ENCODE results near the gene CABLES1. TPM values are rescaled to one million over a fixed set of nuclear protein-coding genes. Genes with fewer than 3 reads are reported as not detected.
"Not testable (repeated sequence)": the region's sequence is repeated elsewhere in the genome, so short reads cannot be mapped to it uniquely, and the experiment has no call there.

CABLES1 gene
- total RNA-seq, 1 donor from 2014 or later = 2.8 TPM

DNA sequence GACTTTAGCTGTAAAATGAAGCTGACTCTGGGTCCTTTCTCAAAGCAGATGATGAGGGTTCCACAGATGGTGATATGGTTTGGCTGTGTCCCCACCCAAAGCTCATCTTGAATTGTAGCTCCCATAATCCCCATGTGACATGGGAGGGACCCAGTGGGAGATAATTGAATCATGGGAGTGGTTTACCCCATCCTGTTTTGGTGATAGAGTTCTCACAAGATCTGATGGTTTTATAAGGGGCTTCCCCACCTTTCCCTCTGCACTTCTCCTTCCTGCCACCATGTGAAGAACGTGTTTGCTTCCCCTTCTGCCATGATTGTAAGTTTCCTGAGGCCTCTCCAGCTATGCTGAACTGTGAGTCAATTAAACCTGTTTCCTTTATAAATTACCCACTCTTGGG is 133.8 kb downstream of the CABLES1 start:
- DNase-seq = not testable (repeated sequence)

DNA sequence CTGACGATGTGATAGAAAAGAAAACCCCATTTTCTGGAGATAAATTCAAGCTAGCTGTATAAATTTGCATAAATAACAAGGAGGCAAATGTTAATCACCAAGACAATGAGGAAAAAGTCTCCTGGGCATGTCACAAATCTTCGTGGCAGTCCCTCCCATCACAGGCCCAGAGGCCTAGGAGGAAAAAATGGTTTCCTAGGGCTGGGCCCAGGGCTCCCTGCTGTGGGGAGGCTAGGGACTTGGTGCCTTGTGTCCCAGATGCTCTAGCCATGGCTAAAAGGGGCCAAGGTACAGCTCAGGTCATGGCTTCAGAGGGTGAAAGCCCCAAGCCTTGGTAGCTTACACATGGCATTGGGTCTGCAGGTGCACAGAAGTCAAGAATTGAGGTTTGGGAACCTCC is 134.6 kb downstream of the CABLES1 start:
- no peak for DNase-seq

DNA sequence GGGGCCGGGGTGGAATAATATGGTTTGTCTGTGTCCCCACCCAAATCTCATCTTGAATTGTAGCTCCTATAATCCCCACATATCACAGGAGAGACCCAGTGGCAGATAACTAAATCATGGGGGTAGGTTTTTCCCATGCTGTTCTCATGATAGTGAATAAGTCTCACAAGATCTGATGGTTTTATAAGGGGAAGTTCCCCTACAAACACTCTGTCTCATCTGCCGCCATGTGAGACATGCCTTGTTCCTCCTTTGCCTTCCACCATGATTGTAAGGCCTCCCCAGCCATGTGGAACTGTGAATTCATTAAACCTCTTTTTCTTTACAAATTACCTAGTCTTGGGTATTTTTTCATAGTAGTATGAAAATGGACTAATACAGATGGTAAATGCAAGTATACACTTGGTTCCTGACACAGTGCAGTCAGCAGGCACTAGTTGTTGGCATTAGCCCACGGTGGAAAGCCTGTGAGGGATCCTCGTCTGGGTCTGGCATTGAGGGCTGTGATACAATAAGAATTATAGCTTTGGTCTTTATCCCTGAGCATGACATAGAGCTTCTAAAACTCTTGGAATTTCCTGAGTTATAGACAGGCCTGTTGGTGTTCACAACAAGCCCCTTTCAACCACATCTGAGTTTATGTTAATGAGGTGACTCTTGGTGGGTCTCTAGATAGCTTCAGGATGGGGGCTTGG is 135.8 kb downstream of the CABLES1 start:
- DNase-seq = no peak

DNA sequence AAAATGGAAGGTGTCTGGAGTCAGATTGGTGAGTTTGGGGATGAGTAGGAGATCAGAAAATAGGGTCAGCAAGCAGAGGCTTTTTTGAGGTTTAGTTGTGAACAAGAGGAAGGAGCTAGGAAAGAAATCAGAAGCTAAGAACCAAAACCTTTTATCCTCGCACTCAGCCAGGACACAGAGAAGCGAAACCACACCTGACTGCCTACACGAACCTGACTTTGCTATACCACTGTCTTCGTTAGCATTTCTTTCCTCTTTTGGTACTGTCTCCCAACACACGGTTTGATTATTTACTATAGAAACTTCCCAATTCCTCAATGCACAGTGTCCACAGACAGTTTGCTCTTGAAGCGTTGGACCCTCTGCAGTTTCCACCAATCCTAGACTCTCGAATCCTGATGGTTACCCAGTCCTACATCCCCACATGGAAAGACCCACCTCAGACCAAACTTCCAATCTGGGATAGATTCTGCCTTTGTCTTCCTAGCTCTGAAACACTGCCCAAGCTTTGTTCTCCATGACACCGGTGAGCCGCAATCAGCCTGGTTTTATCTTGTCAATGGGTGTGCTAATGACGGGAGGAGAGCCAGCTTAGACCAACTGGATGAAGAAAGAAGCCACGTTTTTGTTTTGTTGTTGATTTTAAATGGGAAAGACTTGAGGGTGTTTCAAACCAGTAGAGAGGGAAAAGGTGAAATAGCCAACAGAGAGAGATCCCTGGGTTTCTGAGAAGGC is 137.4 kb downstream of the CABLES1 start:
- DNase-seq = no peak

DNA sequence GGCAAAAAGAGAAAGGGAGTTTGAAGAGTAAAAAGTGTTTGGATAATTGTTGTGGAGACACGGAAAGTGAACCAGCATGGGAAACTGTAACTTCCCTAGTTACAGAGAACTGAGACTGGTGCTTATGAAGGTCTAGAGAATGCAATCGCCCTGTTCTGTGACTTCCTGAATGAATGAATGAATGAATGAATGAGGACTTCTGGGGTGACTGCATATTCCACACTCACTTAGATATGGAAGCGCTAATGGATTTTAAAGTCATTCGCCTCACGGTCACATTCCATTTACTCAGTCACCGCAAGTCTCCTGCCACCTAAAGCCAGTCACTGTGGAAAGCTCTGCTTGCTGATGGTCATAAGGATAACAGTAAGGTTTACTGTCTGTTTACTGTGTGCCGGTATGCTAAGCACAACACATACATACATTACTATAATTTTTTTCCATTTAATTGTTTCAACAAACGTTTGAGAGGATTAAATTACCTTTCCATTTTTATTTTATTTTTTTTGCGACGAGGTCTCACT is 138.2 kb downstream of the CABLES1 start:
- DNase-seq = no peak

DNA sequence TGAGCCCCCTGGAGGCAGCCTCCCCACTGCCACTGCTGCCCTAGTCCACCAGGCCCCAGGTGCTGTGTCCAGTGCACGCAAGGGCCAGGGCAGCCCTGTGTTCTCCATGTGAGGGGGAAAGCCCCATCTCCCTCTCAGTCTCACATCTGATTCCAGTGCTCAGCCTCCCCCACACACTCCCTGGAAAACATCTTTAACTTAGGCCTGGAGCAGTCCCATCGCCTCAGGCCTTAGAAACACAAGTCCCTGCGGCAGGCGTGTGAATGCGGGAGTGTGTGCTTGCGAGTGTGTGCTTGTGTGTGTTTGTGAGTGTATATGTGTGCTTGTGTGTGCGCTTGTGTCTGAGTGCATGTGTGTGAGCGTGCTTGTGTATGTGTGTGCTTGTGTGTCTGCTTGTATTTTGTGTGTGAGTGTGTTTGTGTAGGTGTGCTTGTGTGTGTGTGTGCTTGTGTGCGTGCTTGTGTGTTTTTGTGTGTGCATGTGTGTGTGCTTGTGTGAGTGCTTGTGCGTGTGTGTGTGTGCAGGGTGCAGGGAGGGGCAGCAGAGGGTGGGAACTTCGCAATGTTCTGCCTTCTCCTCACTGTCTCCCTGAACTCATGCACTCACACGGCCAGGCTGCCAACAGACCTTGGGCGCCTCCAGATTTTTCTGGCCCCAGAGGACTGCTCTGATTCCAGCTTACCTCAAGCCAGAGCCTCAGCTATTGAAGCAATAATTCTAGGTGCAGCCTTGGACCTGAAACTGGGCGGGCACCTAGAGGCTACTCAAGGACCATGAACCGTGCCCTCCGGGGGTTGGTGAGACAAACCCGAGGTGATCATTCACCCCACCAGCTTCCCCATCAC is 139.6 kb downstream of the CABLES1 start:
- no peak for DNase-seq

- peak; percentile 83 for DNase-seq
These were observed 141.2 kb downstream of the CABLES1 start for GRCh38 chr18:23276451-23276850.

DNA sequence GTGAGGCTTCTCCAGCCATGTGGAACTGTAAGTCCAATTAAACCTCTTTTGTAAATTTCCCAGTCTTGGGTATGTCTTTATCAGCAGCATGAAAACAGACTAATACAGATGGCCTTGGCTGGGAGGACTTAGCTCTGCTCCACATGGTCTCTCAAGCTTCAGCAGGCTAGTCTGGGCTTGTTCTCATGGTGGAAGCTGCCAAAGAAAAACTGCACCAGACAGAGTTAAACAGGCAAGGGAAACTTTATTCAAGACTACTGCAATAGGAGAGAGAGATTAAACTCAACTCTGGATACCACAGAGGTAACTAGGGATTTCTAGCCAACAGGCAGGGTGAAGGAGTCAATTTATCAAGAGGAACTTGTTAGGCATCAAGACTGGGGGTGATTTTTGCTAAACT is 142.1 kb downstream of the CABLES1 start:
- no peak for DNase-seq

GRCh38 chr18:23279931-23280330 is 144.6 kb downstream of the CABLES1 start:
- no peak for DNase-seq

- no peak for DNase-seq
These were observed 145.6 kb downstream of the CABLES1 start for GRCh38 chr18:23280844-23281243.

DNA sequence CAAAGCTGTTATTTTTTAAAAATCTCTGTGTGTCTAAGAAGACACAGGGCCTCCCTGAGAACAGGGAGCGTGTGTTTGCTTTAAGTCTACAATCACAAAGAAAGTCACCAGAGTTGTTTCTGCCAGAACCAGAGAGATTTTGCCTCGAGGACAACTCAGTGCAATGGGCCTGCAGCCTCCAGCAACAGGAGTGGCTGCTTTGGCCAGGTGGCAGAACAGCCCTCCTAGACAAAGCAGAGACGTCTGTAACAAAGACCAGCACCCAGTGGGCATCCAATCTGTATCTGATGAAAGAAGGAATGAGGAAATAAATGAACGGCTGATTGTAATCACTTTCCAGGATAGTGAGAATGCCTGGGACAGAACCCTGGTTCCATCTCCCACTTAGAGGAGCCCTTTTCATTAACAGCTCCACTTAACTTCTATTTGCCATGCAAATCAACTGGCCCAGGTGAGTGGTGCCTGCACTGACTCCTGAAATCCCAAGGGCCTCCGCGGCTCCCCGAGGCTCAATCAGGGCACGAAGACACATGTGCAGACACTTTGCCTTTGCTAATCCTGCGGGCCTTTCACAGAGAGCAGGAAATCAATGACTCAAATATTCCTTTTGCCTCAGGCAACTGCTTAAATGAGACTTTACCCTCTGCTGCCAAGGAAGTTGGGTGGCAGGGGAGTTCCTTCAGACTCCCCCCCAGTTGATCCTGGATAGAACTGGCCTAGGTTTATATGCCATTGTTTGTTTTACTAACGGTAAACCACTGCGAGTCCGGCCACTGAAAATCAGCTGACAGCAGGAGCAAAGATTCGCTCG is 146.5 kb downstream of the CABLES1 start:
- DNase-seq = peak; percentile 48

- DNase-seq = no peak
These were observed 147.1 kb downstream of the CABLES1 start for GRCh38 chr18:23282437-23282781.

- DNase-seq = no peak
These were observed 148.7 kb downstream of the CABLES1 start for GRCh38 chr18:23283916-23284430.

DNA sequence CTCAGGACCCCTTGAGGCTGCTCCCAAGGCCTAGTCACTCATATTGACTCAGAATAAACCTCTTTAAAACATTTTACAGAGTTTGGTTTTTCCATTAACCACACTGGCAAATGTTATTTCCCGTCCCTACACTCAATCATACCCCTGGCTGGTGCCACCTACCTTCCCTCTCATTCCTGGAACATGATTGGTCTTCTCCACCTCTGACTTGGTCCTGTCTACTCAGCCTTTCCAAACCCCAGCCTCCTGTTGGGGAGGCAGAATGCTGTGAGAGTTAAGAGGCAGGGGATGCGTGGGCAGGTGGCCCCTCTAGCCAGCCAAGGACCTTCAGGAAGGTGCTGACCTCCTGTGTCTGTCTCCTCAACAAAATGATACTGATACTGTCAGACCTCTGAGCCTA is 149.3 kb downstream of the CABLES1 start:
- DNase-seq = no peak

DNA sequence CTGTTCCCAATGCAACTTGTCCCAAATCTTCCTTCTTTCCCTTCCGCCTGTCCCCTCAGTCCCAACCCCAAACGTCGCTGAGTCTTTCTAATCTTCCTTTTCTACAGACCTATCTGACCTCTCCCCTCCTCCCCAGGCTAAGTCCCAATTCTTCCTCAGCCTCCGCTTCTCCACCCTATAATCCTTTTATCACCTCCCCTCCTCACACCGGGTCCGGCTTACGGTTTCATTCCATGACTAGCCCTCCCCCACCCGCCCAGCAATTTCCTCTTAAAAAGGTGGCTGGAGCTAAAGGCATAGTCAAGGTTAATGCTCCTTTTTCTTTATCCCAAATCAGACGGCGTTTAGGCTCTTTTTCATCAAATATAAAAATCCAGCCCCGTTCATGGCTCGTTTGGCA is 150.3 kb downstream of the CABLES1 start:
- DNase-seq = not testable (repeated sequence)

DNA sequence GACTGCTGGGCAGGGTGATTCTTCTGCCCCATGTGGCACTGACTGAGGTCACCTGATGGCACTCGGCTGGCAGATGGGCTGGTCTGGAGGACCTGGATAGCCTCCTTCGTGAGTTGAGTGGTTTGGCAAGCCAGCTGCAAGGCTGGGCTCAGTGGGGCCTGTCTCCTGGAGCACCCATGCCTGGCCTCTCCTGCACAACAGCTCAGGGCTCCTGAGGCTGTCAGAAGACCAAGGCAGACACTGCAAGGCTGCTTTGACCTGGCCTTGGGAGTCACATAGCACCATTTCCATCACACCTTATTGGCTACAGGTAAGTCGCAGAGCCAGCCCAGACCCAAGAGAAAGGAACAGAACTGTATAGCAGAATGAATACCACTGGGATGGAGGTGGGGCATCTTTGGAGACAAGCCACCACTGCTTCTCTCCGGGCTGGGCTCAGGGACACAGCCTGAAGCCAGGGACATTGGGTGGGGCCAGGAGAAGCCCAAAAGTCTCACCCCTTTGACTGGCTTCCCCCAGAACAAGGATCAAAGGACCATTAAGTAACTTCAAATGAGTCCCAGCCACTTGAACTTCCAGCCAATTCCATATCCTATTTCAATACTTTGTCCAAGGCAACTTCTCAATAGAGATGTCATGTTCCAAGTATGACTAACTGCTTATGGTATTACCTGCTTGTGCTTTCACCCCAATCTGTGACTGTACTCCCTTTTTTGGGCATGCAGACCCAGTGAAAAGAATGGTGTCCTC is 156.3 kb downstream of the CABLES1 start:
- DNase-seq = peak; percentile 50

DNA sequence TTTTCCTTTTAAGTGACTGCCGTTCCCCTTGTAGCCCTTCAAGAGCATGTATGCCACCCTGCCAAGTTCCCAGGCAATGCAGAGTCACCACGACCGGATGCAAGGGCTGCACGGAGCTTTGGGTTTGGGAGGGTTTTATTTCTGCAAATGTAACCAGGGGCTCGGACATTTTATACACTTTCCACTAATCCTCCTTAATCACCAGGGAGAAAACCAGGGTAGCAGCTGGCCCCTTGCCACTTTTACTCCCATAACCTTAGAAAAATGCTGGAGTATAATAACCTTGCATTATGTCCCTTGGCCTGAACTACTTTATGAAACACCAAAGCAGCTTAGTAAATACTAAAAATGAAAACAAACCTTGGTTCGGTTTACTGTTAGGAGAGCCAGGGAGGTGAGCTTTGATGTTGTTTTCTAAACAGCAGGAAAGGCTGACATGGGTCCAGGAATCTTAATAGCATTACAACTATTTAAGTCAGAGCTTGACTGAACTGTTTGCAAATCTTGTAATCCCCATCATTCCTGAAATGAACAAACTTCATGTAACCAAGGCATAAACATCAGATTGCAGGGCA is 165.0 kb downstream of the CABLES1 start:
- DNase-seq = peak; percentile 83

GRCh38 chr18:23301972-23302371 is 166.7 kb downstream of the CABLES1 start:
- DNase-seq = peak; percentile 55

DNA sequence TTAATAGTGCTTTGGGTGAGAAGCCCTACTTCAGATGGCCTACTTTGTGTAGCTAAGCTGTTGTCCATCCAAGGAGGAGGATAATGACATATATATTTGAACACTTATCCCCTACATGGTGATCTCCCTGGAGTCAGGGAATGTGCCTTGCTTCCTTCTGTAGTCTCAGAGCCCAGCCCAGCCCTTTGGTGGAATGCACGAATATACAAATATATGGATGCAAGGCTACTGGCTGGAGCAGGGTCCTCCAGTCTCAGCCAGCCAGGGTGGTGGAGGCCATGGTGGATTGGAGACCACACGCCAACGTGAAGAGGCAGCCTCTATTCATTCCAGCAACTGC is 167.2 kb downstream of the CABLES1 start:
- no peak for DNase-seq

DNA sequence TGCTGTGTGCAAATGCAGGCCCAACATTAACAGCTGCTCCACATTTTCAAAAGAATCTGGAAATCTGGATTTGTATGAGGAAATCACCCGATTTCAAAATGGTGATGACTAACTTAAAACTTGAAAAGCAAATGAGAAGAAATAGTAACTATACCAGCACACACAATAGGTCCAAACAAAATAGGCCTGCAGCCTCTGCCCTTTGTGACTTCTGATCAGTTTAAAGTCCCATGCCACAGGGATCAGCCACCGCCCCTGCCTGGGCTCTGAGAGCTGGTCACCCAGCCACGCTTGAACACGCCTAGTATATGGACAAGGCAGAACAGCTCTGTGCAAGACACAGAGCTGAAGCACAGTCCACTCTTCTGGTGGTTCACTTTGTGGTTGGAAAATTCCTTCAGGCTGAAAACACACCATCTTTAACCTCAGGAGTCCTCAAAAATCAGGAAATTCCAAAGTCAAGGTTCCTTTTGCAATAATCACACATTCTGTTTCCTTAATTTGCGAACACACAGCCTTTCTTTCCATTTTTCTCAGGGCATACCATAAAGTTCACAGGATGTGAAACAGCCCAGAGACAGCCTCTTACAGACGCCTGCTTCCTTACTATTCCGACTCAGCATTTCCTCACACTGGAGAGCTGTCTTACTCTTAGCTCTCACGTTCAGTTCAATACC is 167.7 kb downstream of the CABLES1 start:
- DNase-seq = no peak
